Sigmoid colon (tissue), 4 donors: Measurements from ENCODE around the gene SSBP4.

Experiments used
- POLR2A ChIP-seq, 2 donors: fragments of 450-650 bp; IDR thresholded peaks; one replicate each; pipeline ENCODE4 v1.6.1; 2016; ENCODE audit warnings: antibody characterized with exemption in 2 of 2, mild to moderate bottlenecking in 2 of 2, moderate library complexity in 2 of 2
- POLR2AphosphoS5 ChIP-seq, 4 donors: sonication (generic); formaldehyde crosslinking; IDR thresholded peaks; one replicate each; pipeline ENCODE4 v1.6.1; 2017; ENCODE audit warnings: antibody characterized with exemption in 4 of 4

DNA sequence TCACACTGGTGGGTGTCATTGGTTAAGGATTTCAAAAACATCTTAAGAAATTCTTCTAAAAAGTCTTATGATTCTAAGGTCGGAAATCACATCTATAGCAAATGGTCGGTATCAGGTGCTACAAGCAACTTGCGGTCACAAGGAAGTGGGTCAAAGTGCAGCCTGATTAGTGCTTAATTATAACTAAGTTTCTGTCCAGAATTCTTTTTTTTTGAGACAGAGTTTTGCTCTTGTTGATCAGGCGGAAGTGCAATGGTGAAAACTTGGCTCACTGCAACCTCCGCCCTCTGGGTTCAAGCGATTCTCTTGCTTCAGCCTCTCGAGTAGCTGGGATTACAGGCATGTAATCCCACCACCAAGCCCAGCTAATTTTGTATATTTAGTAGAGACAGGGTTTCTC, 34.4 kb upstream of the SSBP4 start:
- TF ChIP-seq POLR2A (IDR thresholded peaks at IDR 0.05) (no peak), POLR2AphosphoS5 (IDR thresholded peaks at IDR 0.05) (no peak)
